HepG2 (cell line): Measurements from ENCODE around the gene ALLC. TPM values are rescaled to one million over a fixed set of nuclear protein-coding genes. Genes with fewer than 3 reads are reported as not detected.
A peak's percentile ranks its signal among the peaks of the same experiment; 100 is the strongest.
"Not testable (repeated sequence)": the region's sequence is repeated elsewhere in the genome, so short reads cannot be mapped to it uniquely, and the experiment has no call there.

ENCODE experiments used
- ATAC-seq: fragments of 200-7000 bp; cut with Tn5 transposase; 3 replicates; pipeline ENCODE4 v1.9.1; 2020; ENCODE audit warnings: mild to moderate bottlenecking, moderate library complexity
- BruUV-seq: library from RNA; stranded (reverse); fragments of 400-500 nt; replicated peaks from 2 replicates; lab custom pipeline; 2021; lab: Mats Ljungman, UMichigan
- CTCF ChIA-PET: fragments of 300-600 bp; formaldehyde crosslinking; extraction: SDS; loops from one replicate; lab custom pipeline; 2021; ENCODE audit warnings: low total read pairs, inconsistent platforms, low intra/inter-chr PET ratio; lab: Yijun Ruan, JAX
- POLR2A ChIA-PET: fragments of 350-600 bp; sonication (Branson Sonifier 250); formaldehyde crosslinking; loops from one replicate; lab custom pipeline; 2020; ENCODE audit warnings: antibody characterized with exemption, inconsistent platforms; lab: Yijun Ruan, JAX
- DNase-seq: peaks from one replicate; pipeline ENCODE4 v3.0.0-alpha.2; 2015; ENCODE audit warnings: low spot score
- FAIRE-seq: peaks from 3 replicates; lab custom pipeline; 2011; peaks lifted over from hg19 to GRCh38; lab: Jason Lieb, UNC
- H2AFZ ChIP-seq: one replicate; pipeline ENCODE4 v1.6.1; 2011; ENCODE audit warnings: low read length, inconsistent platforms
- H3K27ac ChIP-seq: fragments of 300-600 bp; 3 replicates; pipeline ENCODE4 v1.8.0; 2011; ENCODE audit warnings: mixed run types, mild to moderate bottlenecking, mixed read lengths, low read length, inconsistent platforms; ENCODE audit not compliant: insufficient read depth; ENCODE audit errors: extremely low read length
- H3K27me3 ChIP-seq, 2 experiments: fragments of 200-600 bp in 1 of 2; 2 replicates in 1 of 2; 3 replicates in 1 of 2; pipeline versions ENCODE4 v1.6.0 to v1.8.0; 2011; ENCODE audit warnings: low read length in 2 of 2, mild to moderate bottlenecking in 2 of 2, moderate library complexity in 2 of 2, inconsistent platforms in 1 of 2; ENCODE audit not compliant: insufficient read depth in 2 of 2, control insufficient read depth in 1 of 2
- H3K36me3 ChIP-seq, 2 experiments: fragments of 200-600 bp in 1 of 2; replicated peaks in 1 of 2; 2 replicates in 1 of 2; 3 replicates in 1 of 2; pipeline versions ENCODE4 v1.5.1 to v1.8.0; 2011; ENCODE audit warnings: low read length in 2 of 2, inconsistent platforms in 1 of 2; ENCODE audit not compliant: insufficient read depth in 2 of 2, control insufficient read depth in 1 of 2
- H3K4me1 ChIP-seq: 2 replicates; pipeline ENCODE4 v1.5.1; 2012; ENCODE audit warnings: low read length, inconsistent platforms; ENCODE audit not compliant: insufficient read depth
- H3K4me2 ChIP-seq: 2 replicates; pipeline ENCODE4 v1.6.0; 2011; ENCODE audit warnings: low read depth, low read length, inconsistent platforms
- H3K4me3 ChIP-seq, 3 experiments: fragments of 200-600 bp in 1 of 3; sonication (generic), shearing (Covaris generic) in 1 of 3; replicated peaks in 1 of 3; 2 replicates each; pipeline ENCODE4 v1.5.1; 2011 to 2016; ENCODE audit warnings: low read length in 3 of 3, inconsistent platforms in 2 of 3, low read depth in 2 of 3, mild to moderate bottlenecking in 2 of 3, control low read depth in 1 of 3, mixed read lengths in 1 of 3; ENCODE audit not compliant: insufficient read depth in 1 of 3
- H3K79me2 ChIP-seq: one replicate; pipeline ENCODE4 v1.6.1; 2011; ENCODE audit warnings: low read length, inconsistent platforms; ENCODE audit not compliant: insufficient read depth
- H3K9ac ChIP-seq: 2 replicates; pipeline ENCODE4 v1.6.0; 2011; ENCODE audit warnings: mild to moderate bottlenecking, low read depth, low read length, inconsistent platforms; ENCODE audit not compliant: insufficient read depth
- H3K9me3 ChIP-seq: 2 replicates; pipeline ENCODE4 v1.5.1; 2012; ENCODE audit warnings: mild to moderate bottlenecking, low read length
- H4K20me1 ChIP-seq: 2 replicates; pipeline ENCODE4 v1.6.0; 2011; ENCODE audit warnings: inconsistent platforms, mild to moderate bottlenecking, low read length, moderate library complexity; ENCODE audit not compliant: insufficient read depth
- ZFP1 ChIP-seq: IDR thresholded peaks from 2 replicates; pipeline ENCODE4 v1.6.1; 2016
- WGBS: methylation state at CpG from one replicate; pipeline ENCODE4 v1.1.6; 2017; ENCODE audit warnings: low lambda C conversion rate; 5-methylcytosine and 5-hydroxymethylcytosine counted together
- in situ Hi-C: cut with HindIII; loops from 2 replicates; pipeline ENCODE4 v1.10.0; 2017; ENCODE audit warnings: low pct_unique_long_range_greater_than_20kb; ENCODE audit not compliant: extremely low pct_ligation_motif_present
- intact Hi-C: fragments of 100-400 bp; cut with micrococcal nuclease; formaldehyde crosslinking; loops from one replicate; pipeline ENCODE4 v1.10.0; 2022; ENCODE audit not compliant: unreplicated experiment
- polyA plus RNA-seq, 8 experiments: library from polyadenylated mRNA; depleted of rRNA in 3 of 8; stranded (reverse) in 7 of 8; unstranded in 1 of 8; fragments of >200 nt; fragmentation: Illumina TruSeq in 4 of 8; extraction: Trizol in 4 of 8; gene quantifications; 2 replicates each; pipeline versions ENCODE4 v1.2.1 to v1.2.3, GENCODE V29; 2011 to 2016; ENCODE audit warnings: low read depth in 4 of 8, missing spikeins in 1 of 8, mixed read lengths in 1 of 8; ENCODE audit not compliant: insufficient read depth in 1 of 8
- total RNA-seq, 5 experiments: library from RNA; depleted of rRNA; stranded (reverse); fragments of >200 nt; fragmentation: Illumina TruSeq; extraction: Trizol; gene quantifications; 2 replicates each; pipeline ENCODE4 v1.2.3, GENCODE V29; 2016; ENCODE audit warnings: low read depth in 1 of 5

ALLC gene
- total and polyA plus RNA-seq, 2 of the 13 experiments (the other 11 are each of a cell fraction or from before 2014, with no cell fraction given): 0.08 to 0.11 TPM

GRCh38 chr2:3614743-3615142 lies 43.3 kb upstream of the ALLC start:
- in situ Hi-C loops, H3K4me1 ChIP-seq, H3K79me2 ChIP-seq, CTCF ChIA-PET, H3K4me2 ChIP-seq, H4K20me1 ChIP-seq, H3K36me3 ChIP-seq, H3K9ac ChIP-seq, H3K27ac ChIP-seq, ATAC-seq, DNase-seq, H3K27me3 ChIP-seq, intact Hi-C loops, POLR2A ChIA-PET, BruUV-seq, H3K4me3 ChIP-seq, H3K9me3 ChIP-seq, H2AFZ ChIP-seq: not testable (repeated sequence)
- WGBS: 29% methylated on average over 2 of the region's 2 CpGs
- FAIRE-seq: peak; percentile 8
- TF ChIP-seq ZFP1: peak; percentile 98

GRCh38 chr2:3615541-3616200 lies 42.3 kb upstream of the ALLC start:
- ATAC-seq, POLR2A ChIA-PET, DNase-seq, FAIRE-seq, intact Hi-C loops, H3K9ac ChIP-seq, H3K27ac ChIP-seq, H3K4me3 ChIP-seq, in situ Hi-C loops, H3K9me3 ChIP-seq, H3K36me3 ChIP-seq, BruUV-seq, H3K79me2 ChIP-seq, H3K4me1 ChIP-seq, H3K4me2 ChIP-seq, H4K20me1 ChIP-seq, H2AFZ ChIP-seq, H3K27me3 ChIP-seq, CTCF ChIA-PET: not testable (repeated sequence)
- WGBS: 82% methylated on average over 19 of the region's 46 CpGs
